Esophagus muscularis mucosa (tissue), 4 donors: ENCODE data around the gene NRP1. TPM values are rescaled to one million over a fixed set of nuclear protein-coding genes. Genes with fewer than 3 reads are reported as not detected.

Experiments used
- DNase-seq: peaks from one replicate; pipeline ENCODE4 v3.0.0-alpha.2; 2017; ENCODE audit errors: extremely low spot score
- H3K27ac ChIP-seq, 4 donors: fragments of 200-600 bp; sonication (generic); replicated peaks in 1 of 4; 1 replicate in 3 of 4; 2 replicates in 1 of 4; pipeline ENCODE4 v1.5.1; 2016 to 2019; ENCODE audit warnings: mild to moderate bottlenecking in 1 of 4
- H3K27me3 ChIP-seq, 4 donors: fragments of 200-600 bp; sonication (generic); one replicate each; pipeline versions ENCODE4 v1.5.1 to v1.6.0; 2016 to 2019
- H3K36me3 ChIP-seq, 4 donors: fragments of 200-600 bp; sonication (generic); one replicate each; pipeline ENCODE4 v1.5.1; 2016 to 2019
- H3K4me1 ChIP-seq, 4 donors: fragments of 200-600 bp; sonication (generic); one replicate each; pipeline ENCODE4 v1.5.1; 2016 to 2019
- H3K4me3 ChIP-seq, 4 donors: fragments of 200-600 bp; sonication (generic); 1 replicate in 2 of 4; 2 replicates in 2 of 4; pipeline ENCODE4 v1.5.1; 2016 to 2019; ENCODE audit warnings: mild to moderate bottlenecking in 4 of 4, moderate library complexity in 1 of 4
- H3K9me3 ChIP-seq, 4 donors: fragments of 200-600 bp; sonication (generic); 1 replicate in 3 of 4; 2 replicates in 1 of 4; pipeline ENCODE4 v1.5.1; 2016 to 2019
- EP300 ChIP-seq: sonication (generic); formaldehyde crosslinking; IDR thresholded peaks from one replicate; pipeline ENCODE4 v1.6.1; 2017; ENCODE audit warnings: antibody characterized with exemption
- POLR2A ChIP-seq: fragments of 450-650 bp; IDR thresholded peaks from one replicate; pipeline ENCODE4 v1.6.1; 2017; ENCODE audit warnings: antibody characterized with exemption, moderate library complexity, mild to moderate bottlenecking, low read depth
- POLR2AphosphoS5 ChIP-seq, 2 donors: sonication (generic); formaldehyde crosslinking; IDR thresholded peaks; one replicate each; pipeline ENCODE4 v1.6.1; 2017; ENCODE audit warnings: antibody characterized with exemption in 2 of 2
- WGBS: methylation state at CpG from one replicate; pipeline ENCODE4 v1.1.5; 2018; 5-methylcytosine and 5-hydroxymethylcytosine counted together
- intact Hi-C: fragments of 100-400 bp; cut with DNase I; formaldehyde crosslinking; loops from one replicate; pipeline ENCODE4 v1.15.1; 2023
- total RNA-seq, 4 donors: library from RNA; depleted of rRNA; stranded (reverse); fragments of >200 nt; gene quantifications; one replicate each; pipeline versions ENCODE4 v1.1.0 to v1.2.1, GENCODE V29; 2016
- TF ChIP-seq, protein P1 (sequence below), 3 experiments: fragments of 200-600 bp in 2 of 3; fragments of 450-650 bp in 1 of 3; sonication (generic) in 2 of 3; IDR thresholded peaks; one replicate each; pipeline ENCODE4 v1.5.1; 2017 to 2019; ENCODE audit warnings: antibody characterized with exemption in 3 of 3, mild to moderate bottlenecking in 2 of 3, moderate library complexity in 1 of 3

Gene NRP1
- total RNA-seq, 4 donors from 2014 or later = 36.5 to 64.4 (median 54.1) TPM

DNA sequence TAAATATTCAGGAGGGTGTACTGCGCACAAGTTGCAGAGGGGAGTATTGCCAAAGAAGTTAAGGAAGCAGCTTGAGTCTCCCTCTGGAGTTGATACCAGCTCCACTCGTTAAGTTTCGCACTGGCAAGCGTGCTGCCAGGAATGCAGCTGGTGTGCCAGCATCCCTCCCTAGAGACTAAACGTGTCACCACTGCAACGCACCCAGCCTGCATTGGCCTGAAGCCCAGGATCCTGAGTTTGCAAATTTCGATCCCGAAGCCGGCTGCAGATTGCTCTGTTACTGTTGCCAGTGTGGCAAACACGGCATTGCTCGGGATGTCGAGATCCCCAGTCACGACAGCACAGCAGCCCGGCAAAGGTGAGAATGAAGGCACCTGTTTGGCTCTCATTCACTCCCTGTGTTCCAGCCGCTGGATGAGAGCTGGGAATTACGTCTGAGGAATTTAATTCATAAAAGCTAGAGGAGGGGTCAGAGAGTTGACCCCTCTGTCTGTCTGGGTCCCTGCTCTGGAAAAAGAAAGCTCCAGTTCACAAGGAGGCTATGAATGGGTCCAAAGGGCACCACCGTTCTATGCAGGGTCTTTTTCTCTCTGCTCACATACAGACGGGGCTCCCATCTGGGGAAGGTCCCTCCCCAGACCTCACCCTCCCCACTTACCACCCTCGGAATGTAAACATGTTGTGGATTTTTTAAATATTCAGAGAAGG is 61.0 kb downstream of the NRP1 start:
- Histone ChIP-seq H3K27ac (peak overlapping the region; percentile 81 to 90 (median 88)), H3K4me1 (peaks cover 67 to 76% (median 71%) of the 10 kb centered on the region in 4 donors), H3K27me3 (no peaks in the 10 kb centered on the region), H3K4me3 (peak overlapping the region; percentile 45 to 57 (median 50)), H3K36me3 (peaks cover 0 to 22% (median 13%) of the 10 kb centered on the region in 4 donors), H3K9me3 (no peaks in the 10 kb centered on the region)
- 11% methylated on average over 17 of the region's 19 CpGs for WGBS
- intact Hi-C loops = no loop called here
- TF ChIP-seq, protein P1, sequence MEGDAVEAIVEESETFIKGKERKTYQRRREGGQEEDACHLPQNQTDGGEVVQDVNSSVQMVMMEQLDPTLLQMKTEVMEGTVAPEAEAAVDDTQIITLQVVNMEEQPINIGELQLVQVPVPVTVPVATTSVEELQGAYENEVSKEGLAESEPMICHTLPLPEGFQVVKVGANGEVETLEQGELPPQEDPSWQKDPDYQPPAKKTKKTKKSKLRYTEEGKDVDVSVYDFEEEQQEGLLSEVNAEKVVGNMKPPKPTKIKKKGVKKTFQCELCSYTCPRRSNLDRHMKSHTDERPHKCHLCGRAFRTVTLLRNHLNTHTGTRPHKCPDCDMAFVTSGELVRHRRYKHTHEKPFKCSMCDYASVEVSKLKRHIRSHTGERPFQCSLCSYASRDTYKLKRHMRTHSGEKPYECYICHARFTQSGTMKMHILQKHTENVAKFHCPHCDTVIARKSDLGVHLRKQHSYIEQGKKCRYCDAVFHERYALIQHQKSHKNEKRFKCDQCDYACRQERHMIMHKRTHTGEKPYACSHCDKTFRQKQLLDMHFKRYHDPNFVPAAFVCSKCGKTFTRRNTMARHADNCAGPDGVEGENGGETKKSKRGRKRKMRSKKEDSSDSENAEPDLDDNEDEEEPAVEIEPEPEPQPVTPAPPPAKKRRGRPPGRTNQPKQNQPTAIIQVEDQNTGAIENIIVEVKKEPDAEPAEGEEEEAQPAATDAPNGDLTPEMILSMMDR (IDR thresholded peaks at IDR 0.05) = peak in 1 of 3 experiments; percentile 34
- peak; percentile 83 to 87 for TF ChIP-seq POLR2AphosphoS5 (IDR thresholded peaks at IDR 0.05)
- TF ChIP-seq EP300 = peak; percentile 11
- no peak for TF ChIP-seq POLR2A
- DNase-seq = peak; percentile 93

DNA sequence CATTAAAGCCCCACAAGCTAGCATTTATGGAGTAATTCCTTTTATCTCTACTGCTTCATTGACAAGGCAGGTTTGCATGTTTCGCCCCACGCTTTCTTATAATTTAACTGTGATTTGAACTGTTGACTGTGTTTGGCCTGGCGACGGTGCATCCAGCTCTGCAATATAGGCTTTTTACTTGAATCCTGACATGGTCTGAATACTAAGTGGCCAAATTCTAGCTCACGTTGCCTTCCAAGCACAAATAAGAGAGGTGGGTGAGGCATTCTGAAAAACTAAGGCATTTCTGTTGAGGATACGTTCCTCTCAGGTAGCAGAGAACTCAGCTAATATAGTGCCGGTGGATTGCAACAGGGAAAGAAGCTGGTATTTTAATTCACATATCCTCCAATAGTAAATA is 61.8 kb downstream of the NRP1 start:
- Histone ChIP-seq H3K27ac (peak overlapping the region; percentile 81 to 90 (median 88)), H3K9me3 (no peaks in the 10 kb centered on the region), H3K4me3 (peak overlapping the region; percentile 45 to 57 (median 50)), H3K4me1 (peaks cover 60 to 68% (median 63%) of the 10 kb centered on the region in 4 donors), H3K27me3 (no peaks in the 10 kb centered on the region), H3K36me3 (peaks cover 0 to 29% (median 17%) of the 10 kb centered on the region in 4 donors)
- DNase-seq = no peak
- WGBS = 56% methylated on average over 7 of the region's 7 CpGs
- no peak for TF ChIP-seq POLR2A
- TF ChIP-seq, protein P1 (IDR thresholded peaks at IDR 0.05) = no peak
- no peak for TF ChIP-seq EP300
- intact Hi-C loops = no loop called here

DNA sequence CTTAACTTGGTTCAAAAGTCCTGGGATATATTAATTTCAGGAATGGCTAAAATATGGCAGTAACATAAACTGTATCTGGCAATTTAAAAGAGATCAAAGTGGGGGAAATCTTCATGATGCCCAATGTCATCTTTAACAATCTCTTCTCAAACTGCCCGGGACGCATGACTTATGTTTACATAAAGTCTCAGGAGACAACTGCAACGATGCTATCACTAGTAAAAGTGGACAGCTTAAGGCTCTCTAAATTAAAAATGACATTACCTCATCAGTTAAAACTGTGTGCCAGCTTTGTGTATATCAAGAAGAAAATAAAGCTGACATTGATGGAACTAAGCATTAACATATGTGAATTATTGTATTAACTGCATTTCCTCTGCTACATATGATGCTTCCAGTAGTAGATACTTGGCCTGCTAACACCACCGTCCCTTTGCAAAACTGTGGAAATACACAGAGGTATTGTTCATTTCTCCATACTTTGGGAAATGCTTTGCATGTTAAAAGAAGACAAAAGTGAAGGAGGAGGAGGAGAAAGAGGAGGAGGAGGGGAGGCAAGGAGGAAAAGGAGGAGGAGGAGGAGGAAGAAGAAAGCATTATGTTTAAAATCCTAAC is 62.4 kb downstream of the NRP1 start:
- H3K4me3 ChIP-seq = no peak overlapping the region

DNA sequence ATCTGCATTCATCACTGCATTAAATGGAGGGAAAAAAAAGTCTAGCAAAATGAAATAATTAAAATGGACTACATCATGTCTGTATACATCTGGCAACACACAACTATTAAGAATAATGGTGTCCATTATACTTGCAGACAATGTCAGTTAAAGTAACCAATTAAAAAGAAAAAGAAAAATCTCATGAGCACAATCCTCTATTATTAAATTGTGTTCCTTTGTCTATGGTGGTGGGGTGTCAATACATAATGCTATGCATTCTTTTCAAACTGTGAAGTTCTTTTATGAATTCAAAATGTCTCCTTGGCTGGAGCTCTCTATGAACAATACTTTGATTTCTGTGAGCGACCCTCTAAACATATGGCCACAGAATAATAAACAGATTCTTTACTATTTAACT is 63.5 kb downstream of the NRP1 start:
- WGBS = 88% methylated on average over 1 of the region's 1 CpG
- TF ChIP-seq POLR2AphosphoS5 (IDR thresholded peaks at IDR 0.05) = no peak
- no peaks in the 10 kb centered on the region for H3K27me3 ChIP-seq
- peak overlapping the region; percentile 1 to 90 (median 85) for H3K27ac ChIP-seq
- H3K4me1 ChIP-seq = peaks cover 45 to 54% (median 49%) of the 10 kb centered on the region in 4 donors
- H3K9me3 ChIP-seq = no peaks in the 10 kb centered on the region
- no peak for DNase-seq
- H3K4me3 ChIP-seq = no peak overlapping the region
- peaks cover 0 to 34% (median 18%) of the 10 kb centered on the region in 4 donors for H3K36me3 ChIP-seq
- intact Hi-C loops = no loop called here

More for the DNA sequence above, 62.4 kb downstream of the NRP1 start:
- no peaks in the 10 kb centered on the region for H3K9me3 ChIP-seq
- H3K27ac ChIP-seq = peak overlapping the region; percentile 81 to 90 (median 88)
- intact Hi-C loops = no loop called here
- no peak for DNase-seq
- H3K4me1 ChIP-seq = peaks cover 55 to 63% (median 58%) of the 10 kb centered on the region in 4 donors
- peaks cover 0 to 34% (median 18%) of the 10 kb centered on the region in 4 donors for H3K36me3 ChIP-seq
- TF ChIP-seq POLR2AphosphoS5 (IDR thresholded peaks at IDR 0.05) = no peak
- no peak for TF ChIP-seq EP300
- TF ChIP-seq, protein P1 (IDR thresholded peaks at IDR 0.05) = no peak
- no peak for TF ChIP-seq POLR2A
- 30% methylated on average over 4 of the region's 4 CpGs for WGBS
- no peaks in the 10 kb centered on the region for H3K27me3 ChIP-seq

DNA sequence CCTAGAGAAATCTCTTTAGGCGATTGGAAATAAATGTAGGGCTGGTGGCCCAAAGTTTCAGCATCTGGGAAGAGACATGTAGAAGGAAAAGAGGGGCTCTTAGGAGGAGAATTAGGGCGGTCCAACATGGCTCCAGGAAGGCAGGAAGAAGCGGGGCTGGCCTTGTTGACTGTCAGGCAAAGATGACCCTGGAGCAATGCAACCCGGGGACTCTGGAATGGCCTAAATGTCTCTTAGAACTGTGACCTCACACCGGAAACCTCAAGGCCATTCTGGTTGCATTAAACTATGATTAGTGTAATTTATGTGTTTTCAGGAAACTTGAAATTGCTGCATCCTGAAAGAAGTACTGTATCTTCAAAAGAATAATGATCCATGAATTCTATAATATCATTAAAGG is 66.8 kb downstream of the NRP1 start:
- intact Hi-C loops = no loop called here
- Histone ChIP-seq H3K4me1 (peaks cover 36 to 46% (median 43%) of the 10 kb centered on the region in 4 donors), H3K4me3 (no peak overlapping the region), H3K36me3 (peaks cover 0 to 47% (median 23%) of the 10 kb centered on the region in 4 donors), H3K9me3 (no peaks in the 10 kb centered on the region), H3K27me3 (no peaks in the 10 kb centered on the region), H3K27ac (no peak overlapping the region)
- WGBS = 88% methylated on average over 5 of the region's 5 CpGs
- TF ChIP-seq EP300 = no peak
- TF ChIP-seq, protein P1 (IDR thresholded peaks at IDR 0.05) = no peak
- TF ChIP-seq POLR2AphosphoS5 (IDR thresholded peaks at IDR 0.05) = no peak
- TF ChIP-seq POLR2A = no peak
- no peak for DNase-seq
